Measurements from ENCODE around the gene APEX1.

DNA sequence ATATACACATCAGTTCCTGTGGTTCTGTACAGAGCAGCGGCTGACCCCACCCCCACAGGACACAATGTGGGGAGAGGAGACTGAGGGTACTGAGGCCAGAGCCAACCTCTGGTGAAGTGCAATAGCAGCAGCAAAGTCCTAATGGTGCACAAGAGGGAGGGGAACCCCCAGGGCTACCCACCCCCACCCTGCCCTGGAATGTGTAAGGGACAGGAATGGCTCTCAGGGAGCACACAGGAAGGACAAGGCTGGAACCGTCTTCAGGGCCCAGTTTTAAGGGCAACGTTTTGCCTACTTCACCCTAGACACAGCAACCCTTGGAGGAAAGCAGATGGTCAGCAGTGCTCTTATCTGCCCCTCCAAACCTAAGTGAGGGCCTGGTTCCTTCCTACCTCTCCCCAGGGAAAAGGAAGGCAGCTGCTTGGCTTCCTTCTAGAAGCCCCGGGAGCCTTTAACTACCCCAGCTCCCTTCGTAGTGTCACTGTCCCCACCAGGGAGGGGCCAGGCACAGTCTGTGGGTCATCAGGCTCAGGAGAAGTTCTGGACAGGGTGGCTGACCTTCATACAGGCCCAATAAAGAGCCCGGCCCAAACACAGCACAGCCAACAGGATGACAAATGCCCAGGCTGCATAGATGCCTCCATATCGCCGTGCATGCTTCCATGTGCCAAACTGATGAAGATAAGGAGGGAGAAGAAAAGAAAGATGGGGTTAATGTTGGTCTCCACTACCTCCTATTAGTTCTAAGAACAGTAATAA, 3.2 kb downstream of the APEX1 start:
- no peak for TF ChIP-seq CTCF (IDR thresholded peaks at IDR 0.05)
- no peak for TF ChIP-seq SIN3A (IDR thresholded peaks at IDR 0.05; ENCODE audit: borderline replicate concordance, low read depth, low read length)
- no peak for TF ChIP-seq EZH2phosphoT487 (IDR thresholded peaks at IDR 0.05; ENCODE audit: borderline replicate concordance, low read depth)
- TF ChIP-seq EP300 (IDR thresholded peaks at IDR 0.05; ENCODE audit: borderline replicate concordance in 1 of 2, low read depth in 1 of 2, low read length in 1 of 2) = no peak
- no peak for TF ChIP-seq TEAD4 (IDR thresholded peaks at IDR 0.05; ENCODE audit: borderline replicate concordance, insufficient read depth)
- TF ChIP-seq REST (IDR thresholded peaks at IDR 0.05; ENCODE audit: low read depth, low read length) = no peak
- no peak for TF ChIP-seq YY1 (IDR thresholded peaks at IDR 0.05; ENCODE audit: low read depth)
- TF ChIP-seq MXI1 (IDR thresholded peaks at IDR 0.05; ENCODE audit: low read depth, low read length) = no peak
- no peak for TF ChIP-seq RCOR1 (IDR thresholded peaks at IDR 0.05; ENCODE audit: low read length)
- TF ChIP-seq CHD2 (IDR thresholded peaks at IDR 0.05; ENCODE audit: low read length, partially characterized antibody) = no peak
- TF ChIP-seq JUND (IDR thresholded peaks at IDR 0.05) = no peak

Measured in SK-N-SH (cell line).